ENCODE data around the gene KIAA0513. TPM values are rescaled to one million over a fixed set of nuclear protein-coding genes. Genes with fewer than 3 reads are reported as not detected.

The KIAA0513 gene
- total RNA-seq, 1 donor from 2014 or later, result 0.62 TPM

- no peak for ATAC-seq (ENCODE audit: low read depth)
Measured at GRCh38 chr16:85054948-85055492, 27.4 kb downstream of the KIAA0513 start.

GRCh38 chr16:85055493-85056210 lies 28.1 kb downstream of the KIAA0513 start:
- H3K27me3 Mint-ChIP-seq, result peaks cover 8% of the 10 kb centered on the region
- H3K36me3 Mint-ChIP-seq (ENCODE audit: low read depth), result no peaks in the 10 kb centered on the region
- peak overlapping the region; percentile 78 for H3K4me3 Mint-ChIP-seq
- CTCF ChIA-PET, result interaction anchor here (1.0 kb wide), 1 partner anchor 31 kb away, joined by 4 read pairs; no protein-coding TSS in a partner anchor
- no peaks in the 10 kb centered on the region for H3K9me3 Mint-ChIP-seq
- intact Hi-C loops (cut with micrococcal nuclease), result loop anchor here (2.0 kb wide), 2 partner anchors 27 kb away; no protein-coding TSS in a partner anchor
- DNase-seq (no peak), ATAC-seq (ENCODE audit: low read depth) (peak; percentile 89)
- no peak for TF ChIP-seq CTCF (IDR thresholded peaks at IDR 0.05)
- H3K27ac Mint-ChIP-seq, result peak overlapping the region; percentile 84
- POLR2A ChIA-PET, result interaction anchor here (1.7 to 2.2 kb wide), 2 partner anchors 28 to 44 kb away, joined by 4 to 5 read pairs; partner anchors contain the start of genes KIAA0513 and ZDHHC7
- H3K4me1 Mint-ChIP-seq, result peaks cover 38% of the 10 kb centered on the region

More at GRCh38 chr16:85054948-85055492, 27.4 kb downstream of the KIAA0513 start:
- Mint-ChIP-seq H3K4me1 (peaks cover 38% of the 10 kb centered on the region), H3K36me3 (ENCODE audit: low read depth) (no peaks in the 10 kb centered on the region), H3K4me3 (peak overlapping the region; percentile 78), H3K9me3 (no peaks in the 10 kb centered on the region), H3K27me3 (peaks cover 10% of the 10 kb centered on the region), H3K27ac (peak overlapping the region; percentile 84)
- DNase-seq, result no peak
- ChIA-PET POLR2A (interaction anchor here (1.7 to 2.2 kb wide), 2 partner anchors 28 to 44 kb away, joined by 4 to 5 read pairs; partner anchors contain the start of genes KIAA0513 and ZDHHC7), CTCF (no interaction called here)
- intact Hi-C loops (cut with micrococcal nuclease), result loop anchor here (2.0 kb wide), 1 partner anchor 26 kb away; no protein-coding TSS in a partner anchor
- no peak for TF ChIP-seq CTCF (IDR thresholded peaks at IDR 0.05)

GRCh38 chr16:85056211-85056748 lies 28.7 kb downstream of the KIAA0513 start:
- Mint-ChIP-seq H3K9me3 (no peaks in the 10 kb centered on the region), H3K27me3 (peaks cover 6% of the 10 kb centered on the region), H3K4me1 (peaks cover 38% of the 10 kb centered on the region), H3K4me3 (peak overlapping the region; percentile 78), H3K27ac (no peak overlapping the region), H3K36me3 (ENCODE audit: low read depth) (no peaks in the 10 kb centered on the region)
- CTCF ChIA-PET, result interaction anchor here (1.0 kb wide), 1 partner anchor 30 kb away, joined by 4 read pairs; no protein-coding TSS in a partner anchor
- intact Hi-C loops (cut with micrococcal nuclease), result loop anchor here (2.0 kb wide), 1 partner anchor 27 kb away; no protein-coding TSS in a partner anchor
- POLR2A ChIA-PET, result interaction anchor here (1.7 to 2.2 kb wide), 2 partner anchors 29 to 45 kb away, joined by 4 to 5 read pairs; partner anchors contain the start of genes KIAA0513 and ZDHHC7
- ATAC-seq (ENCODE audit: low read depth) (no peak), DNase-seq (no peak)
- TF ChIP-seq CTCF (IDR thresholded peaks at IDR 0.05), result no peak

GRCh38 chr16:85057212-85057889 lies 29.8 kb downstream of the KIAA0513 start:
- no peak for TF ChIP-seq CTCF (IDR thresholded peaks at IDR 0.05)

More at GRCh38 chr16:85057212-85057889, 29.8 kb downstream of the KIAA0513 start:
- Mint-ChIP-seq H3K9me3 (no peaks in the 10 kb centered on the region), H3K4me3 (no peak overlapping the region), H3K27ac (no peak overlapping the region), H3K4me1 (peaks cover 42% of the 10 kb centered on the region), H3K36me3 (ENCODE audit: low read depth) (no peaks in the 10 kb centered on the region), H3K27me3 (peaks cover 9% of the 10 kb centered on the region)
- DNase-seq (no peak), ATAC-seq (ENCODE audit: low read depth) (no peak)
- POLR2A ChIA-PET, result interaction anchor here (0.6 to 2.2 kb wide), 2 partner anchors 11 to 30 kb away, joined by 3 to 5 read pairs; partner anchors contain the start of gene KIAA0513
- CTCF ChIA-PET, result no interaction called here
- intact Hi-C loops (cut with micrococcal nuclease), result loop anchor here (2.0 kb wide), 1 partner anchor 25 kb away; no protein-coding TSS in a partner anchor
